ENCODE measurements around the gene KATNIP.

The KATNIP gene

GRCh38 chr16:27549746-27550581 lies at the start of gene KATNIP, which contains the start of gene GTF3C1:
Gene KATNIP, plus strand, starts transcription at chr16:27550144. Its CDS starts 27 bp downstream, at chr16:27550171.
Gene GTF3C1, minus strand, starts transcription at chr16:27549913. Its CDS starts 23 bp downstream, at chr16:27549890.
- DNase-seq: peak; percentile 98

- no peak for DNase-seq
These were observed 49.1 kb upstream of the KATNIP start for GRCh38 chr16:27500801-27501200.

- DNase-seq: no peak
These were observed 46.3 kb upstream of the KATNIP start for GRCh38 chr16:27503662-27504061.

- DNase-seq: no peak
These were observed 44.4 kb upstream of the KATNIP start for GRCh38 chr16:27505297-27506236.

- no peak for DNase-seq
These were observed 43.2 kb upstream of the KATNIP start for GRCh38 chr16:27506771-27507170.

GRCh38 chr16:27508476-27508875 lies 41.5 kb upstream of the KATNIP start:
- DNase-seq: no peak

- no peak for DNase-seq
These were observed 38.1 kb upstream of the KATNIP start for GRCh38 chr16:27511657-27512448.

- no peak for DNase-seq
These were observed 35.1 kb upstream of the KATNIP start for GRCh38 chr16:27514806-27515205.

GRCh38 chr16:27515874-27516353 lies 34.0 kb upstream of the KATNIP start:
- peak; percentile 17 for DNase-seq

- no peak for DNase-seq
These were observed 33.6 kb upstream of the KATNIP start for GRCh38 chr16:27516365-27516764.

GRCh38 chr16:27517664-27518063 lies 32.3 kb upstream of the KATNIP start:
- no peak for DNase-seq

- DNase-seq: no peak
These were observed 31.7 kb upstream of the KATNIP start for GRCh38 chr16:27518226-27518625.

- DNase-seq: no peak
These were observed 28.8 kb upstream of the KATNIP start for GRCh38 chr16:27520982-27521673.

GRCh38 chr16:27522173-27522707 lies 27.7 kb upstream of the KATNIP start:
- DNase-seq: no peak

- DNase-seq: peak; percentile 27
These were observed 23.8 kb upstream of the KATNIP start for GRCh38 chr16:27526180-27526579.

GRCh38 chr16:27528294-27528693 lies 21.6 kb upstream of the KATNIP start:
- no peak for DNase-seq

- DNase-seq: no peak
These were observed 20.0 kb upstream of the KATNIP start for GRCh38 chr16:27529962-27530361.

GRCh38 chr16:27531186-27531585 lies 18.8 kb upstream of the KATNIP start:
- no peak for DNase-seq

GRCh38 chr16:27531826-27532800 lies 17.8 kb upstream of the KATNIP start:
- DNase-seq: no peak

- no peak for DNase-seq
These were observed 15.7 kb upstream of the KATNIP start for GRCh38 chr16:27534256-27534655.
